T-cell (primary cell): ENCODE data around the gene LTC4S. TPM values are rescaled to one million over a fixed set of nuclear protein-coding genes. Genes with fewer than 3 reads are reported as not detected.

ENCODE experiments used
- ATAC-seq, 4 experiments: fragments of 200-7000 bp in 3 of 4; fragments of 150-1000 bp in 1 of 4; cut with Tn5 transposase; replicated peaks in 1 of 4; 1 replicate in 3 of 4; 2 replicates in 1 of 4; pipeline ENCODE4 v1.10.0; 2021; ENCODE audit warnings: moderate library complexity in 3 of 4, mild to moderate bottlenecking in 2 of 4, moderate number of reproducible peaks in 1 of 4
- CTCF ChIA-PET, 2 donors: fragments of 300-600 bp; sonication (Branson Sonifier 250); formaldehyde crosslinking; loops; one replicate each; lab custom pipeline; 2022; ENCODE audit warnings: antibody characterized with exemption in 2 of 2; lab: Charles Lee
- POLR2A ChIA-PET, 2 donors: fragments of 300-600 bp; sonication (Branson Sonifier 250); formaldehyde crosslinking; loops; one replicate each; lab custom pipeline; 2022; ENCODE audit warnings: antibody characterized with exemption in 2 of 2; lab: Charles Lee
- DNase-seq, 35 experiments: peaks; one replicate each; pipeline versions ENCODE4 v3.0.0 to v3.0.0-alpha.2; 2013 to 2023
- H3K27ac ChIP-seq: one replicate; pipeline ENCODE4 v1.5.1; 2013; ENCODE audit warnings: low read length
- H3K27me3 ChIP-seq, 2 experiments: replicated peaks in 1 of 2; 1 replicate in 1 of 2; 2 replicates in 1 of 2; pipeline versions ENCODE4 v1.6.1 to v1.7.0; 2013; ENCODE audit warnings: low read length in 1 of 2, mixed read lengths in 1 of 2; ENCODE audit not compliant: control insufficient read depth in 2 of 2, insufficient read depth in 2 of 2; ENCODE audit errors: extremely low read depth in 1 of 2
- H3K36me3 ChIP-seq, 2 donors: 1 replicate in 1 of 2; 2 replicates in 1 of 2; pipeline versions ENCODE4 v1.6.1 to v1.7.0; 2013; ENCODE audit warnings: low read length in 1 of 2; ENCODE audit not compliant: control insufficient read depth in 2 of 2, insufficient read depth in 1 of 2; ENCODE audit errors: extremely low read depth in 1 of 2
- H3K4me1 ChIP-seq, 2 experiments: 1 replicate in 1 of 2; 2 replicates in 1 of 2; pipeline versions ENCODE4 v1.6.1 to v1.7.0; 2013; ENCODE audit warnings: low read length in 2 of 2, mixed read lengths in 1 of 2; ENCODE audit not compliant: insufficient read depth in 2 of 2, control insufficient read depth in 1 of 2; ENCODE audit errors: extremely low read depth in 1 of 2
- H3K4me3 ChIP-seq, 2 donors: 1 replicate in 1 of 2; 2 replicates in 1 of 2; pipeline versions ENCODE4 v1.5.1 to v1.7.0; 2013; ENCODE audit warnings: mild to moderate bottlenecking in 2 of 2, low read length in 1 of 2, moderate library complexity in 1 of 2; ENCODE audit not compliant: control insufficient read depth in 1 of 2; ENCODE audit errors: extremely low read depth in 1 of 2
- H3K9me3 ChIP-seq: 2 replicates; pipeline ENCODE4 v1.7.0; 2013
- H3K27ac Mint-ChIP-seq, 2 donors: one replicate each; pipeline ENCODE4 v1.8.0; 2020 to 2021; ENCODE audit warnings: mild to moderate bottlenecking in 2 of 2, mixed read lengths in 2 of 2
- H3K27me3 Mint-ChIP-seq, 2 donors: one replicate each; pipeline ENCODE4 v1.8.0; 2021 to 2022; ENCODE audit warnings: mixed read lengths in 2 of 2
- H3K36me3 Mint-ChIP-seq: one replicate; pipeline ENCODE4 v1.8.0; 2021; ENCODE audit warnings: mixed read lengths
- H3K4me1 Mint-ChIP-seq, 3 donors: one replicate each; pipeline ENCODE4 v1.8.0; 2020 to 2022; ENCODE audit warnings: mixed read lengths in 3 of 3, mild to moderate bottlenecking in 1 of 3
- H3K4me3 Mint-ChIP-seq, 3 donors: one replicate each; pipeline ENCODE4 v1.8.0; 2020 to 2022; ENCODE audit warnings: mild to moderate bottlenecking in 3 of 3, mixed read lengths in 3 of 3, moderate library complexity in 3 of 3
- H3K9me3 Mint-ChIP-seq, 3 donors: one replicate each; pipeline ENCODE4 v1.8.0; 2020 to 2022; ENCODE audit warnings: mixed read lengths in 3 of 3
- WGBS: methylation state at CpG from one replicate; pipeline ENCODE4 v1.1.5; 2013; ENCODE audit warnings: missing lambda C conversion rate; ENCODE audit not compliant: insufficient coverage; 5-methylcytosine and 5-hydroxymethylcytosine counted together
- total RNA-seq, 35 experiments: library from RNA in 6 of 35; stranded (reverse) in 6 of 35; fragments of 120-200 nt in 1 of 35; gene quantifications; one replicate each; pipeline versions ENCODE4 v1.2.1 to v1.2.4 and lab custom pipeline; 2013 to 2026

LTC4S gene
- total RNA-seq, 5 donors from 2014 or later (not counting 1 experiment from before 2014, with no cell fraction given), result 3.6 to 12.6 (median 8.1) TPM

DNA sequence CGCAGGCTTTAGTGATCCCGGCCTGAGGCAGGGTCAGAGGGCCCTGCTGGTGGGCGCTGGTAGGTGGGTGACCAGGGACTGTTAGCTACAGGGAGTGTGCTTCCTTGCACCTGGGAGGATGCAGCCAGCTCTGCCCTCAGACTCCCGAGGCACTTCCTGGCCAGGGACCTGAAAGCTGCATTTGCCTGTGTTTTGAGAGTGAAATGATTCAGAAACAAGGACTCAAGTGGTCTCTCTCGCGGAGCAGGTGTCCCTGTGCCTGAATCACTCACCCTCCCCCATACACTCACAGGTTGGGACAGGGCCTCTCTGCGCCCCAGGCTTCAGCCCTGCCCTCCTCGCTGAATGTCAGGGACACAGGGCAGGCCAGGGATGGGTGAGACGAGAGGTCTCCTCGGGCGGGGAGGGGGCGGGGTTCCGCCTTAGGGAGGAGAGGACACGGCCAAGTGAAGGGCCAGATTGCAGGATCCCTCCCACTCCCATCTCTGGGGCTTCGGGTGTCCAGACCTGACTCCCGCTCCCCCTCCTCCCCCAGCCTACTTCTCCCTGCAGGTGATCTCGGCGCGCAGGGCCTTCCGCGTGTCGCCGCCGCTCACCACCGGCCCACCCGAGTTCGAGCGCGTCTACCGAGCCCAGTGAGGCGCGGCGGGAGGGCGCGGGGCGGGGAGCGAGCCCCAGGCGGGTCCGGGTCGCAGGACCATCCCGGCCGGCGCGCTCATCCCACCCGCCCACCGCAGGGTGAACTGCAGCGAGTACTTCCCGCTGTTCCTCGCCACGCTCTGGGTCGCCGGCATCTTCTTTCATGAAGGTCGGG is 1.5 kb downstream of the LTC4S start:
- Mint-ChIP-seq H3K9me3 (no peaks in the 10 kb centered on the region), H3K27ac (peak overlapping the region in 1 of 2 donors; percentile 34), H3K27me3 (no peaks in the 10 kb centered on the region), H3K36me3 (peaks cover 9% of the 10 kb centered on the region), H3K4me1 (peaks cover 26 to 34% (median 29%) of the 10 kb centered on the region in 3 donors), H3K4me3 (peak overlapping the region; percentile 50 to 66 (median 65))
- H3K4me3 ChIP-seq, result peak overlapping the region; percentile 40 to 47
- ChIA-PET CTCF (interaction anchor here (0.6 to 1.4 kb wide), 7 partner anchors 16 to 54 kb away, joined by 3 to 6 read pairs (median 4); no protein-coding TSS in a partner anchor), POLR2A (interaction anchor here in 1 of 2 donors (0.8 kb wide), 1 partner anchor 10 kb away, joined by 8 read pairs; no protein-coding TSS in a partner anchor)
- no peak overlapping the region for H3K27ac ChIP-seq
- H3K9me3 ChIP-seq, result no peaks in the 10 kb centered on the region
- 10% methylated on average over 42 of the region's 53 CpGs for WGBS
- no peaks in the 10 kb centered on the region for H3K27me3 ChIP-seq
- no peak for ATAC-seq
- peaks cover 18 to 36% of the 10 kb centered on the region in 2 experiments for H3K4me1 ChIP-seq
- DNase-seq, result peak in 1 of 35 experiments; percentile 26
- peaks cover 13 to 23% of the 10 kb centered on the region in 2 donors for H3K36me3 ChIP-seq

DNA sequence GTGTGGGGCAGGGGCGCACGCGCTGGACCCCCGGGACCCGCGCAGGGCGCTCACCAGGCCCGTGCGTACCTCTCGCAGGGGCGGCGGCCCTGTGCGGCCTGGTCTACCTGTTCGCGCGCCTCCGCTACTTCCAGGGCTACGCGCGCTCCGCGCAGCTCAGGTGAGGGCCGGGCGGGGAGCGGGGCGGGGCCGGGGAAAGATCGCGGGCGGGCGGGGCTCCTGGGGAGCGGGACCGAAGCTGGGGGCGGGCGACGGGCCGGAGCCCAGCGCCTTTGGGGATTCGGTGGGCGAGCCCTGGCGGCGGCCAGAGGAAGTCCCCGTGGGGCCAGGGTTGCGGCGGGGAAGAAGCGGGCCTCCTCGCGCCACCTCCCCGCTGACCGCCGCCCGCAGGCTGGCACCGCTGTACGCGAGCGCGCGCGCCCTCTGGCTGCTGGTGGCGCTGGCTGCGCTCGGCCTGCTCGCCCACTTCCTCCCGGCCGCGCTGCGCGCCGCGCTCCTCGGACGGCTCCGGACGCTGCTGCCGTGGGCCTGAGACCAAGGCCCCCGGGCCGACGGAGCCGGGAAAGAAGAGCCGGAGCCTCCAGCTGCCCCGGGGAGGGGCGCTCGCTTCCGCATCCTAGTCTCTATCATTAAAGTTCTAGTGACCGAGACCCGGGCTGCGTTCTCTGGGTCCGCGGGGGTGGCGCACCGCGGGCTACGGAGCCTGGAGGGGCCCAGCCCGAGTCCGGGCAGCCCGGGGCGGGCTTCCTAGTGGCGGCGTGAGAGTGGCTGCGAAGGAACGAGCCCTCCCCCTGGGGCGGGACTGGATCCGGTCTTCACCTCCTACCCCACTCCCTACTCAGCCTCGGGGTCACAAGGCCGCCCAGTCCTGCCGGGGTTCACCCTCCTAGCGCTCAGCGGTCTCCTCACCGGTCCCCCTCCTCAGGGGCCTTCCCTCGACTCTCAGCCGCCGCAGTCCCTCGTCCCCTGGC is 2.4 kb downstream of the LTC4S start:
- Histone ChIP-seq H3K27ac (peak overlapping the region; percentile 44), H3K4me3 (peak overlapping the region; percentile 40 to 51), H3K27me3 (no peaks in the 10 kb centered on the region), H3K4me1 (peaks cover 18 to 36% of the 10 kb centered on the region in 2 experiments), H3K36me3 (peaks cover 13 to 24% of the 10 kb centered on the region in 2 donors), H3K9me3 (no peaks in the 10 kb centered on the region)
- ChIA-PET POLR2A (interaction anchor here in 1 of 2 donors (0.8 kb wide), 1 partner anchor 11 kb away, joined by 8 read pairs; no protein-coding TSS in a partner anchor), CTCF (interaction anchor here (0.6 to 1.1 kb wide), 7 partner anchors 15 to 1324 kb away, joined by 3 to 6 read pairs (median 4); no protein-coding TSS in a partner anchor)
- peak overlapping the region; percentile 28 to 68 (median 65) for H3K4me3 Mint-ChIP-seq
- DNase-seq, result peak in 32 of 35 experiments; percentile 36 to 81 (median 60)
- H3K27ac Mint-ChIP-seq, result peak overlapping the region; percentile 11 to 55
- peaks cover 9% of the 10 kb centered on the region for H3K36me3 Mint-ChIP-seq
- H3K4me1 Mint-ChIP-seq, result peaks cover 26 to 34% (median 29%) of the 10 kb centered on the region in 3 donors
- WGBS, result 3% methylated on average over 95 of the region's 113 CpGs
- no peaks in the 10 kb centered on the region for H3K9me3 Mint-ChIP-seq
- peak; percentile 65 to 74 (median 72) for ATAC-seq
- no peaks in the 10 kb centered on the region for H3K27me3 Mint-ChIP-seq

DNA sequence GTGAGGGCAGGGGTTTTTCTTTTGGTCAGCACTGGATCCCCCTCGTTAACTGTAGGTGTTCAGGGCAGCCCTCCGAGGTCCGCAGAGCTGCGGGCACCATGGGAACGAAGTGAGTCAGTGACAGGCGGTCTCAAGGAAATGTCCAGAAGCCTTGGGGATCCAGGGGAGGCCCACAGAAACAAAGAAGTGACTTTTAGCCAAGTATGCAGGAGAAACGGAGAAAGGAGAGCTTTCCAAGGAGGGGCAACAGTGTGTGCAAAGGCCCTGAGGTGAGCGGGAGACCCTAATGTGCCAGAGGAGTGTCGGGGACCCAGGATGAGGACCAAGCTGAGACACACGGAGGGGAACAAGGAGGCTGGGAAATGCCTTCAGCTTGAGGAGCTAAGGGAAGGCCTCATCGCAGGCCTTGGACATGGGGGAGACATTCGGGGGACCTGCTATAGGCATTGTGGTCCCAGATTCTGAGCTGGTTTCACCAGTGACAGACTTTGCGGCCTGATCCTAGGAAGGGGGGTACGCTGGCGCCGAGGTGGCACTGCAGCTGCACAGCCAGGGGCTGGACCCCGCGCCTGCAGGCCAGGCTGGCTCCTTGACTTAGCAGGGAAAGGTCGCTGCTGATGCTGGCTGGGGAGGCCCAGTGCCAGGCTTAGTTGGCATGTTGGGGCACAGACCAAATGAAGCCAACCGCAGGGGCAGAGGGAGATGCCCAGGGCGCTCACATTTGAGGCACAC is 3.3 kb downstream of the LTC4S start:
- Histone ChIP-seq H3K27me3 (no peaks in the 10 kb centered on the region), H3K9me3 (no peaks in the 10 kb centered on the region), H3K27ac (no peak overlapping the region), H3K4me3 (no peak overlapping the region), H3K4me1 (peaks cover 18 to 41% of the 10 kb centered on the region in 2 experiments), H3K36me3 (peaks cover 13 to 24% of the 10 kb centered on the region in 2 donors)
- H3K4me3 Mint-ChIP-seq, result peak overlapping the region; percentile 1 to 68 (median 65)
- CTCF ChIA-PET, result interaction anchor here (0.6 to 0.7 kb wide), 2 partner anchors 34 to 1325 kb away, joined by 3 read pairs; no protein-coding TSS in a partner anchor
- POLR2A ChIA-PET, result no interaction called here
- DNase-seq (no peak), ATAC-seq (no peak)
- H3K27me3 Mint-ChIP-seq, result no peaks in the 10 kb centered on the region
- peaks cover 12% of the 10 kb centered on the region for H3K36me3 Mint-ChIP-seq
- 93% methylated on average over 19 of the region's 21 CpGs for WGBS
- peak overlapping the region; percentile 11 to 55 for H3K27ac Mint-ChIP-seq
- no peaks in the 10 kb centered on the region for H3K9me3 Mint-ChIP-seq
- peaks cover 30 to 37% (median 35%) of the 10 kb centered on the region in 3 donors for H3K4me1 Mint-ChIP-seq

DNA sequence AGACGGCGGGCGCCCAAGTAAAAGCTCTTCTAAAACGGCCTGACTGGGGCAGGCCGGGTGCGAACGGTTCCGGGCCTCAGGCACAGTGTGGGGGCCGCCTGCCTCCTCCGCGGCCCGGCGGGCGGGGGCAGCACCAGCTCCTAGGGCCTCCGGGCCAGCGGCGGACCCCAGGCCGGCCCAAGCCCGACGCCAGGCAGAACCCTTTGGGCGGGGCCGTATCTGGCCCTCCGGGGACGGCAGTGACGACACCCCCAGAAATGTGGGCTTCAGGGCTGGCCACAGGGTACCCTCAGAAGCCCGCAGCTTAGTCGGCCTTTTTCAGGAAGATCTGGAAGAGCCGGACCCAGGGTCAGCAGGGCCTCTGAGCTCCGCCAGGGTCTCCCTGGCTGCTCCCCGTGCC is 4.0 kb downstream of the LTC4S start:
- ATAC-seq (no peak), DNase-seq (no peak)
- Histone ChIP-seq H3K36me3 (peaks cover 13 to 24% of the 10 kb centered on the region in 2 donors), H3K9me3 (no peaks in the 10 kb centered on the region), H3K4me3 (no peak overlapping the region), H3K4me1 (peaks cover 18 to 48% of the 10 kb centered on the region in 2 experiments), H3K27me3 (no peaks in the 10 kb centered on the region), H3K27ac (no peak overlapping the region)
- H3K36me3 Mint-ChIP-seq, result peaks cover 12% of the 10 kb centered on the region
- peak overlapping the region in 1 of 2 donors; percentile 28 for H3K27ac Mint-ChIP-seq
- CTCF ChIA-PET, result interaction anchor here in 1 of 2 donors (0.6 kb wide), 1 partner anchor 35 kb away, joined by 3 read pairs; no protein-coding TSS in a partner anchor
- 94% methylated on average over 24 of the region's 30 CpGs for WGBS
- no peaks in the 10 kb centered on the region for H3K27me3 Mint-ChIP-seq
- POLR2A ChIA-PET, result no interaction called here
- H3K4me1 Mint-ChIP-seq, result peaks cover 33 to 39% (median 33%) of the 10 kb centered on the region in 3 donors
- no peak overlapping the region for H3K4me3 Mint-ChIP-seq
- H3K9me3 Mint-ChIP-seq, result no peaks in the 10 kb centered on the region

DNA sequence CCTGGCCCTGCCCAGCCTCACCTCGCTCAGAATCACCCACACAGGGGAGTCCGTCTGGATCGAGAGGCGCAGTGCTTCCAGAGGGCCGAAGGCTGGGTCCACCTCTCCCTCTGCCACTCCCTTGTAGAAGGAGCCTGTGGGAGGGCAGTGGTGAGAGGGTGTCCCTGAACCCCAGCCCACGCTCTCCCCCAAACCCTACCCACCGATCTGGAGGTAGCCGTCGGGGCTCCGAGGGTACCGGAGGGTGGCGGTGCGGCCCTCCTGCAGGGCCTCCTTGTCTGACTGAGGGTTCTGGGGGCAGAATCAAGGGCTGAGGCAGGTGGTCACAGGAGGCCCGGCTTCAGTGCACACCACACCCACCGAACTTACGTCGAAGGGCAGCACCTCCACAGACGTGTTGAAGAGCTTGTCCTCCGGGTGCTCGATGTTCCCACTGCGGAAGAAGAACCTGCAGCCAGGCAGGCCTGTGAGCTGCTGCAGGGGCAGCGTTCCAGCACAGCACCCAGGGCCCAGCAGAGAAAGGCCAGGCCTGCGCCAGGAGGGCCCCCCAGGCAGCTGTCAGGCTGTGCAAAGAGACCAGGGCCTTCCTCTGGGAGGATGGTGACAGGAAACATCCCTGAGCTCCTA is 4.5 kb downstream of the LTC4S start:
- Mint-ChIP-seq H3K27ac (no peak overlapping the region), H3K4me3 (no peak overlapping the region), H3K27me3 (no peaks in the 10 kb centered on the region), H3K4me1 (peaks cover 30 to 39% (median 33%) of the 10 kb centered on the region in 3 donors), H3K36me3 (peaks cover 12% of the 10 kb centered on the region), H3K9me3 (no peaks in the 10 kb centered on the region)
- ChIA-PET CTCF (no interaction called here), POLR2A (no interaction called here)
- Histone ChIP-seq H3K27ac (no peak overlapping the region), H3K4me1 (peaks cover 18 to 50% of the 10 kb centered on the region in 2 experiments), H3K27me3 (no peaks in the 10 kb centered on the region), H3K4me3 (no peak overlapping the region), H3K9me3 (no peaks in the 10 kb centered on the region), H3K36me3 (peaks cover 13 to 24% of the 10 kb centered on the region in 2 donors)
- ATAC-seq (no peak), DNase-seq (no peak)
- over 99% methylated on average over 14 of the region's 23 CpGs for WGBS
